Posterior vena cava (tissue), 2 donors: ENCODE data around the gene ZNF740. TPM values are rescaled to one million over a fixed set of nuclear protein-coding genes. Genes with fewer than 3 reads are reported as not detected.

Experiments
- DNase-seq: peaks from one replicate; pipeline ENCODE4 v3.0.0-alpha.2; 2020; ENCODE audit warnings: low spot score
- intact Hi-C, 2 donors: fragments of 100-400 bp; cut with DNase I; formaldehyde crosslinking; loops; one replicate each; pipeline versions ENCODE4 v1.14.1 to v1.14.2; 2022 to 2023
- total RNA-seq, 2 donors: library from RNA; stranded (reverse); fragmentation: NEBNext Ultra II Directional; extraction: Animal tissue kit (Norgen Biotek cat#: 25700); gene quantifications; one replicate each; pipeline ENCODE4 v1.2.1, GENCODE V29; 2021
- donor health status: DM: yes; HTN: yes; CAD: no.
- donor health status: DM: yes; HTN: yes; CAD: no.

ZNF740 gene
- total RNA-seq, 2 donors from 2014 or later = 23.7 to 27.4 TPM

DNA sequence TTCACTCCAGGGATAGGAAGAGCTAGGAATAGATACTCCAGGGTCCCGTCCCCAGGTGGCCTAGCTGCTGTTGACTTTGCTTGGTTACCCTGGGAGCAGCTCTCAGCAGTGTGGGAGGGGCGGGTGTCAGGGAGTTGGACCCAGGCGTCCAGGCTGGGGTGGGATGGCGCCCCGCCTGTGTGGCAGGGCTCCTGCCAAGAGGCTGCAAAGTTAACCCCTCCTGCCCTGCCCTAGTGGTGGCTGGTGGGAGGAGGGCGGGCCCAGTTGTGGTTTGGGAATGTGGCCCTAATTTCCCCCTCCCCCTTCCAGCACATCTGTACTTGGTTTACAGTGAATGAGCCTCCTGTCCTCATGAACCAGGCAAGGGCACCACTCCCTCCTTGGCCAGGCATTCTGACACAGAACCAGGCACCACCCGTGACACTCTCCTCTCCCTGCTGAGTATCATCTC, 53.2 kb downstream of the ZNF740 start:
- no peak for DNase-seq
- intact Hi-C loops = no loop called here

DNA sequence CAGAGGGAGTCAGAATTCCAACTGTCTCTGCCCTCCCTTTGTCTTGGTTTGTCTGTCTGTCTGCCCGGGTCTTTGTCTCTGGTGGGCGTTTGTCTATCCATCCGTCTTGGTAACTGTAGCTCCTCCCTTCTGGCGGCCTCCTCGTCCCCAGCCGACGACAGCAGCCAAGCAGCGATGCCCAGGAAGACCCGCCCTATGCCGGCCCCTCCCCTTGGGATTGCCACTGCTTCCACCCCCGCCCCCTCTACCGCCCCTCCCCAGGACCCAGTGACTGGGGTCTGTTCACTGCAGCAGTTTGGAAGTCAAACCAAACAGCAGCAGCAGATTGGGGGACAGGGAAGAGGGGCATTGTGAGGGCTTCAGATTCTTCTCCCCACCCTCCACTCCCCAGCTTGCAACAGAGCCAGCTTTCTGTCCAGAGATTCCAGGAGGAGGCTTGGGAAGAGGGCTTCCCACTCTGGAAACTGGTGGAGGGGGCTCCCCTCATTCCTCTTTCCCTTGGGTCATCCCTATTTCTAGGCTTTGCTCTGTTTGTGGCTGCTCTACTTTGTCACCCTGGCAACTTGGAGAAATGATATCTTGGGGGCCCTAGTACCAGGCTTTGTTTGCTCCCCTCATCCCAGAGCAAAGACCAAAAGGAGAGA, 53.9 kb downstream of the ZNF740 start:
- DNase-seq = no peak
- intact Hi-C loops = no loop called here

DNA sequence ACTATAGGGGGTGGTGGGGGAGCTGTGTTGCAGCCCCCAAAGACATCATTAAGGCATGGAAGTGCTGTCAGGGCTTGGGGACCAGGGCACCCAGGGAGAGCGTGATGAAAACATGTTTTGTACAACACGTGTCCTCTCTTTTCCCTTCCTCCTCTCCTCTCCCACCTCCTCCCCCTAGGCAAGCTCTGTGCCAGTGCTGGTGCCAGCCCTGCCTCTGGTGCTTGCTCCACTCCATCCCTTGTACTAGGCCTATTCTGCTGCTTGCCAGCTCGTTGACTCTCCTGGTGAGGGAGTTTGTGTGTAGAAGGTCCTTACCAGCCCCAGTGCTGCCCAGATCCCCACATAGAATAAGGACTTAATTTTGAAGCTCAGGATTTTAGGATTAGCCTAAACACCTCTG, 54.6 kb downstream of the ZNF740 start:
- DNase-seq = no peak

DNA sequence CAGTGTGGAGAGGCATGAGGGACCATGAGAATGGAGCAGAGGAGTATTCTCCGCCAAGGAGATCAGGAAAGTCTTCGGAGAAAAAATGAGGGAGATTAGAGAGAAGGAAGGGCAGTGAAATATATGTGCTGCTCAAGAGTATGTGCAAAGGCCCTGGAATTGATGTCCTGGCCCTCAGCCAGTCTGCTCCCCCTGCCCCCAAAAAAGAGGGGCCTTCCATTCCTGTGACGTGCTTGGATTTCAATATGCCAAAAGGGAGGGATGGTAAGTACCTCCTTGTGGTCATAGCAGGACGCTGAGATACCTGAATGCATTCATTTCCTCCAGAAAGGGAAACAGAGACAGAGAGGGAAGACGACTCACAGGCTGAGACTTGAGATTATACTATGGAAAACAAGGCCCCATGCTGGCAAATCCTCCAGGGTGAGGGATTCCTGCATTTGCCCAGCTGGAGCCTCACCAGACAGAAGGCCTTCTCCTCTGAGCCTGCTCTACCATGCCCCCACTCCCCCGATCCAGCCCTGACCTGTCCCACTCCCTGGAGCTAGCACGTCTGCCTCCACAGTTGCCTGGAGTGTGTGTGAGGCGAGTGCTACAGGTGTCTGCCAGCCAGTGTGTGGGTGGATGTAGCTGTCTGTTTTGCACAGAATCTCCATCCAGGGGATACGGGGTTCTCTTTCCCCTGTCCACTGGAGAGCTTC, 55.4 kb downstream of the ZNF740 start:
- no peak for DNase-seq
- intact Hi-C loops = no loop called here

More for the DNA sequence above, 54.6 kb downstream of the ZNF740 start:
- intact Hi-C loops = no loop called here

DNA sequence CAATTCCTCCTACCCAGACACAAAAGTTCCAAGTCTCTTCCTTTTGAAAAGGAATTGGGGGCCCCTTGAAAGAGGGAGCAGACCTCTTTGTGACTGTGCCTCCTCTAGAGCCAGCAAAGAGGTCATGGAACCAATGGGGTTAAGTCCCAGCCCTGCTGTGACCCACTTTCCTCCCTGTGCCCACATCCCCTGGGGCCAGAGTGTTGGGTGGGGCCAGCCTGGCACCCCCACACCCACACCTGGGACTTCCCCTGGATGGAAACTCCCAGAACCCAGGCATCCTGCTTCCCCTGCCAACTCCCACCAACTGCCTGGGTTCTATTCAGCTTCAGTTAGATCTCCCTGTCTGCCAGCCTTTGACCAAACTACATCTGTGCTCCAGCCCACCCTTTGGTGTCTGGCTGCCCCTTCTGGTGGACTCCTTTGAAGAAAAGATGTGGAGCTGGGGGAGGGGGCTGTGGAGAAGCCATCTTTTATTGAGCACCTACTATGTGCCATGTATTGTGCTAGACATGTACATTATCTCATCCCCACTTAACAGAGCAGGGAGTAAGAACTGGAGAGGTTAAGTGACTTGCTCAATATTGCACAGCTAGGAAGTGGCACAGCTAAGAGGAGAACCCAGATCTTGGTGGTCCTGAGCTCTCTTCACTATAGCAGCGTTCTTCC, 56.1 kb downstream of the ZNF740 start:
- DNase-seq = no peak

DNA sequence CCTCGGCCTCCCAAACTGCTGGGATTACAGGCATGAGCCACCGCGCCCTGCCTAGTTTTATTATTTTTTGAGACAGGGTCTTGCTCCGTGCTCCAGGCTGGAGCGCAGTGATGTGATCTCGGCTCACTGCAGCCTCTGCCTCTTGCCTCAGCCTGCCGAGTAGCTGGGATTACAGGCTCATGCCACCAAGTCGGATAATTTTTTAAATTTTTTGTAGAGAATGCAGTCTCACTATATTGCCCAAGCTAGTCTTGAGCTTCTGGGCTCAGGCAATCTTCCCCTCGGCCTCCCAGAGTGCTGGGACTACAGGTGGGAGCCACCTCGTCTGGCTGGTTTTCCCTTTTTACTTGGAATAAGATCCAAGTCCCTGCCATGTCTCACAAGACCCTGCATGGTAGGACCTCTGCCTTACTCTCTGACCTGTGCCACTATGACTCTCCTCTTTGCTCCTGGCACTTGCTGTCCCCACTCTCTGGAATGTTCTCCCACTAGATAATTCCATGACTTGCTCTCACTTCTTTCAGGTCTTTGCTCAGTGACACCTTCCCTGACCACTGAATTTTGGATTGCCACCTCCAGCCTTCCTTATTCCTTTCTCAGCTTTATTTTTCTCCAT, 59.2 kb downstream of the ZNF740 start:
- DNase-seq = no peak
- intact Hi-C loops = no loop called here

More for the DNA sequence above, 56.1 kb downstream of the ZNF740 start:
- intact Hi-C loops = no loop called here

DNA sequence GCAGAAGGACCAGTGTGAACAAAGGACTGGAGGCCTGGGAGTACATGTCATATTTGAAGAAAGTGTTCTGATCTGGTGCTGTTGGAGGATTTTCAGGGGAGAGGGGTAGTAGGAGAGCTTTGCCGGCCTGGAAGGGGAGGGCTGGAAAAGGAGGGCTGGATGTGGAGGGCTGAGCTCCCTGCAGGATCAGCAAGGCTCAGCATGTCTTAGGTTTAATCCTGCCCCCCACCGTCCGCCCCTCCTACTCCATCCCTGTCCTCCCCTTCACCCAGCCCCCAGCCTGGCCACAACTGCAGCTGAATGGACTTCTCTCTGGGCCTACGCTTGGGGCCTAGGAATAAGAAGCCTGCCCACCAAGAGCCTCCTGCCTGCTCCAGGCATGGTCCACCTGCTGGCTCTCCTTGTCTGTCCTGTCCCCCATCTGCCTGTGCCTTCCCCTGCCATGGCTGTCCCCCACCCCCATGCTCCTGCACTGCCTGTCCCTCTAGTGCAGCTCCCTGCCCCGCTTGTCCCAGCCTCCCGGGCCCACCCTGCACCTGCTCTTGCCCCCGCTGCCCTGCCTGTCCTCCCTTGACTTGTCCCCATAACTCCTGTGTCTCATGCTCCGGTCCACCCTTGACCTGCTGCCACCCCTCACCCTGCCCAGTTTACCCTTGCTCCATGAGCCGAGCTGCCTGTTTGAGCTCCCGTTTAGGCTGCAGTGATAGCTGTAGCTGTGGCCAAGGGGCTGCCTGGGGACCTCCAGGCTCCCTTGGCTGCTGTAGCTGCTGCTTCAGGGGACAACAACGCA, 61.3 kb downstream of the ZNF740 start:
- no peak for DNase-seq
- intact Hi-C loops = no loop called here

DNA sequence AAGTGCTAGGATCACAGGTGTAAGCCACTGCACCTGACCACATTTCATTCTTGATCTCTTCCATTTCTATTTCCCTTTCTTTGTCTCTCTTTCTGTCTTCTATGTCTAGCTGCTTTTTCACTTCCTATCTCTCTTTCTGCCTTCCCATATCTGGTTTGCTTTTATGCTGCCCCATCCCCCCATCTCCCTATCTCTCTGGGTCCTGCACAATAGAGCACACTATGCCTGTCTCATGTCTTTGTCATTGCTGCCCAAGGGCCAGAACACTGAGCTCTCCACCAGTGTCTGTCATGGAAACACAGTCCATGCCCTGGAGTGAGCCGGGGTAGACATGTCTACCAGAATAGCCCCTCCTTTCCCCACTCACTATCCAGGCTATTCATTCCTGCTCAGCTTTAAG, 63.8 kb downstream of the ZNF740 start:
- DNase-seq = no peak

More for the DNA sequence above, 63.8 kb downstream of the ZNF740 start:
- intact Hi-C loops = no loop called here

Other genes starting within 250 kb of the ZNF740 start
- gene KRT18, start 231.6 kb upstream of the ZNF740 start, total RNA-seq = 10 to 100 TPM; 14.1 to 20.5 TPM
- gene EIF4B, start 174.3 kb upstream of the ZNF740 start, total RNA-seq = 100 to 1,000 TPM; 311 to 314 TPM
- gene TNS2, start 130.7 kb upstream of the ZNF740 start, total RNA-seq = 100 to 1,000 TPM; 139 to 218 TPM
- 10 to 100 TPM; 77.6 to 90.5 TPM for gene SPRYD3, start 101.3 kb upstream of the ZNF740 start, total RNA-seq
- 100 to 1,000 TPM; 679 to 733 TPM for gene IGFBP6, start 83.1 kb upstream of the ZNF740 start, total RNA-seq
- gene SOAT2, start 77.2 kb upstream of the ZNF740 start, total RNA-seq = under 1 TPM; 0.32 to 0.90 TPM
- 10 to 100 TPM; 16.4 to 22.3 TPM for gene CSAD, start 203 bp downstream of the ZNF740 start, total RNA-seq
- 1 to 10 TPM; 2.1 to 2.9 TPM for gene ITGB7, start 26.5 kb downstream of the ZNF740 start, total RNA-seq
- 10 to 100 TPM; 33.4 to 38.1 TPM for gene RARG, start 51.5 kb downstream of the ZNF740 start, total RNA-seq
- gene ESPL1, start 87.6 kb downstream of the ZNF740 start, total RNA-seq = 1 to 10 TPM in 1 of 2 donors, under 1 TPM in 1; 0.62 to 1.0 TPM
- 100 to 1,000 TPM; 473 to 486 TPM for gene PFDN5, start 114.8 kb downstream of the ZNF740 start, total RNA-seq
- gene MYG1, start 119.0 kb downstream of the ZNF740 start, total RNA-seq = 10 to 100 TPM; 35.6 to 37.8 TPM
- 10 to 100 TPM; 29.5 to 35.3 TPM for gene AAAS, start 140.9 kb downstream of the ZNF740 start, total RNA-seq
- gene SP7, start 155.6 kb downstream of the ZNF740 start, total RNA-seq = not detected
- 10 to 100 TPM; 55.1 to 59.9 TPM for gene SP1, start 199.5 kb downstream of the ZNF740 start, total RNA-seq
- not detected for gene AMHR2, start 243.1 kb downstream of the ZNF740 start, total RNA-seq